CD4-positive, CD25-positive, alpha-beta regulatory T cell (primary cell): ENCODE data around the gene PRDX3. TPM values are rescaled to one million over a fixed set of nuclear protein-coding genes. Genes with fewer than 3 reads are reported as not detected.

Source experiments
- polyA plus RNA-seq, 4 donors: library from polyadenylated mRNA; unstranded; fragments of 300-500 nt; fragmentation: Illumina TruSeq; gene quantifications; one replicate each; pipeline ENCODE4 v1.2.3, GENCODE V29; 2021
- total RNA-seq: library from RNA; stranded (reverse); gene quantifications from one replicate; pipeline ENCODE4 v1.2.3, GENCODE V29; 2022

Gene PRDX3
- total and polyA plus RNA-seq, 5 donors from 2014 or later: 22.5 to 140 (median 126) TPM

Other genes with a start within 250 kb of the PRDX3 start
- gene NANOS1, start 149.1 kb downstream of the PRDX3 start, total RNA-seq: 0.27 TPM
- gene NANOS1, start 149.1 kb downstream of the PRDX3 start, polyA plus RNA-seq: not detected
- gene EIF3A, start 98.0 kb downstream of the PRDX3 start, total RNA-seq: 203 TPM
- 10 to 100 TPM; 66.4 to 74.8 (median 68.6) TPM for gene EIF3A, start 98.0 kb downstream of the PRDX3 start, polyA plus RNA-seq
- gene DENND10, start 74.7 kb downstream of the PRDX3 start, total RNA-seq: 82.6 TPM
- 100 to 1,000 TPM in 1 of 4 donors, 10 to 100 TPM in 3; 72.3 to 121 (median 92.3) TPM for gene DENND10, start 74.7 kb downstream of the PRDX3 start, polyA plus RNA-seq
- 10.7 TPM for gene SFXN4, start 13.1 kb downstream of the PRDX3 start, total RNA-seq
- gene SFXN4, start 13.1 kb downstream of the PRDX3 start, polyA plus RNA-seq: 10 to 100 TPM; 10.7 to 23.7 (median 16.5) TPM
- gene GRK5, start 28.8 kb upstream of the PRDX3 start, total RNA-seq: 46.4 TPM
- gene GRK5, start 28.8 kb upstream of the PRDX3 start, polyA plus RNA-seq: 10 to 100 TPM in 3 of 4 donors, 1 to 10 TPM in 1; 5.1 to 14.7 (median 12.6) TPM